Activated naive CD4-positive, alpha-beta T cell treated with anti-CD3 and anti-CD28 coated beads, Interleukin-2, amount 50 U/mL, for 24 hours (primary cell): ENCODE measurements around the gene PDPK1.
A peak's percentile ranks its signal among the peaks of the same experiment; 100 is the strongest.

Experiments
- H3K27ac Mint-ChIP-seq: one replicate; pipeline ENCODE4 v1.8.0; 2021; ENCODE audit warnings: mild to moderate bottlenecking, mixed read lengths
- H3K27me3 Mint-ChIP-seq: one replicate; pipeline ENCODE4 v1.8.0; 2021; ENCODE audit warnings: mixed read lengths
- H3K36me3 Mint-ChIP-seq: one replicate; pipeline ENCODE4 v1.8.0; 2021; ENCODE audit warnings: mixed read lengths
- H3K4me1 Mint-ChIP-seq: one replicate; pipeline ENCODE4 v1.8.0; 2021; ENCODE audit warnings: mixed read lengths
- H3K4me3 Mint-ChIP-seq: one replicate; pipeline ENCODE4 v1.8.0; 2021; ENCODE audit warnings: mild to moderate bottlenecking, mixed read lengths
- H3K9me3 Mint-ChIP-seq: one replicate; pipeline ENCODE4 v1.8.0; 2021; ENCODE audit warnings: mixed read lengths

The PDPK1 gene

GRCh38 chr16:2515180-2515851 is 22.5 kb upstream of the PDPK1 start:
- peak overlapping the region; percentile 91 for H3K4me3 Mint-ChIP-seq
- no peaks in the 10 kb centered on the region for H3K27me3 Mint-ChIP-seq
- no peaks in the 10 kb centered on the region for H3K9me3 Mint-ChIP-seq
- H3K4me1 Mint-ChIP-seq = peaks cover 60% of the 10 kb centered on the region
- peaks cover 2% of the 10 kb centered on the region for H3K36me3 Mint-ChIP-seq
- peak overlapping the region; percentile 90 for H3K27ac Mint-ChIP-seq

DNA sequence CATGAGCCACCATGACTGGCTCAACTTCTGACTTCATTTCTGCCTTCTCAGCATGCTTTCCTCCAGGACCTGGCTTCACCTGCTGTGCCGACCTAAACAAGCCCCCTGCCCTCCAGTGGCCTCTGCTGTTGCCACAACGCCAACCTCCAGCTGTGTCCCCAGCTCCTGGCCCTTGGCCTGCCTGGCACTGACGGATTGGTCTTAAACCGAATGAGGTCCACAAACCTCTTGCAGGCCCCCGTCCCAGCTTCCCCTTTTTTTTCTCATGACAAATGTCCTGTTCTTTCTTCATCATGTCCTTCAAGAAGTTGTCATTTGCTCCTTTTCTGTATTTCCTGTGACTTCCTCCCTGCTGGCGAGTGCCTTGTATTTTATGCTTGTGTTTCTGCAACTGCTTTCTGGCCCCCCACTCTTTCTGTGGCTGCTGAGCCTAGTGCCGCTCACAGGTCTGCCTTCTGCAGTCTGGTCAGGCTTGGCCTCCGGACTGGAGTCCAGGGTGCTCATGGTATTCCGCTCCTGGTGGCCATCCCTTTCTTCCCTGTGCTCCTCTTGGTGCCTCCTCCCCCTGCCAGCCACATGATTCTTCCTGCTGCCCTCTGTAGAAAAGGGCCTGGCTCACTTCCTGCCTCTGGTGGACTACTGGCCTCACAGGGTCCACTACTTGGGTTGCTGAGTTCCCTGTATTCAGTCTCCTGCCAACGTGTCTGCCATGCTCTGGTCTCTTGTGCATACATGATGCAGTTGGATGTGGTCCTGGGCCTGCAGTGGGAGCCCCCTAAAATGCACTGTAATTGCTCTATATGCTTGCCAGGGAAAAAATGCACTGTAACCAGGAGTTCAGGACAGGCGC is 21.2 kb upstream of the PDPK1 start:
- Mint-ChIP-seq H3K27me3 (no peaks in the 10 kb centered on the region), H3K4me3 (peak overlapping the region; percentile 91), H3K36me3 (peaks cover 2% of the 10 kb centered on the region), H3K27ac (peak overlapping the region; percentile 90), H3K9me3 (no peaks in the 10 kb centered on the region), H3K4me1 (peaks cover 66% of the 10 kb centered on the region)

DNA sequence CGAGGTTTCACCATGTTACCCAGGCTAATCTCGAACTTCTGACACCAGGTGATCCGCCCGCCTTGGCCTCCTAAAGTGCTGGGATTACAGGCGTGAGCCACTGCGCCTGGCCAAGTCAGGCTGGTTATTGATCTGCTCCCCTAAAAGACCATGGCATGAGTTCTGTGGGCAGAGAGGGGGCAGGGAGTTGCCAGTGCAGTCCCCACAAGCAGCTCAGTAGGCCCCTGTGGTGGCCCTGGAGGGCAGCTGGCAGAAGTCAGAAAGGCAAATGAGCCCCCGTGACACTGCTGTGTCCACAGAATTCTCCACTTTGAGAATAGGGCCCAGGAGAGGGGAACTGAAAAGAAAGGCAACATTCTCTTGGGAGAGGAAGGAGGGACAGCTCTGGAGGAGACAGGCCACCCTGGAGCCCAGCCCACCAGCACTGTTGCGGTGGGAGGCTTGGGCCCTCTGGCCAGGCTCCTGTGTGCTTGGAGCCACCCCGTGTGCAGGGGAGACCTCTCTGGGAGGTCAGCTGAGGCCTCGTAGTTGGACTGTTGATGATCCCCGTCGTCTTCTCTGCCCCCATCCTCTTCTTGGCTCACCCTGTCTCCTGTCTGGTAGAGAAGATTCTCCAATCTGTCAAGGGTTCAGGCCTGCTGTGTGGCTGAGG is 19.7 kb upstream of the PDPK1 start:
- Mint-ChIP-seq H3K36me3 (peaks cover 2% of the 10 kb centered on the region), H3K4me1 (peaks cover 55% of the 10 kb centered on the region), H3K27me3 (no peaks in the 10 kb centered on the region), H3K4me3 (peak overlapping the region; percentile 91), H3K27ac (peak overlapping the region; percentile 23), H3K9me3 (no peaks in the 10 kb centered on the region)

DNA sequence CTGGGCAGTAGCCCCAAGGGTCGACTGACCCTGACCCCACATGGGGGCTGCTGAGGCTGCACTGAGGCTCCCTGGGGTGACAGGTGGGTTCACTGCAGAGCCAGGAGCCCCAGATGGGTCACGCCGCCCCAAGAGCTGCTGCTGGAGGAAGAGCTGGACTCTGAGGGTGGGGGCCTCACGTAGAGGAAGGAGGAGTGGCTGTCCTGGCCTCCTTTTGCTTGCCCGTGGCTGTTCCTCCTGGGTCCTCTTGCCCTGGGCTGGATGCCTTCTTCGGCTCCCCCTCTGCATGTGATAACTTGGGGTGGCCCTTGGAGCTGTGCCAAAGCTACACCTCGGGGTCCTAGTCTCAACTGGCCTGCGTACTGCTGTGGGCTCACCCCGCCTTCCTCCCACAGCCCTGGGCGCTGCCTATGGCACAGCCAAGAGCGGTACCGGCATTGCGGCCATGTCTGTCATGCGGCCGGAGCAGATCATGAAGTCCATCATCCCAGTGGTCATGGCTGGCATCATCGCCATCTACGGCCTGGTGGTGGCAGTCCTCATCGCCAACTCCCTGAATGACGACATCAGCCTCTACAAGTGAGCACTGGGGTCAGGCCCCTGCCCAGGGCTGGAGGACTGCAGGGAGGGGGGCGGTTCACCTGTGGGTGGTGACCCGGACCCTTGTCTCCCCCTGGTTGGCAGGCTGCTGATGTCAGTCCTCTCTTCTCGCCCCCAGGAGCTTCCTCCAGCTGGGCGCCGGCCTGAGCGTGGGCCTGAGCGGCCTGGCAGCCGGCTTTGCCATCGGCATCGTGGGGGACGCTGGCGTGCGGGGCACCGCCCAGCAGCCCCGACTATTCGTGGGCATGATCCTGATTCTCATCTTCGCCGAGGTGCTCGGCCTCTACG is 18.8 kb upstream of the PDPK1 start:
- H3K9me3 Mint-ChIP-seq = no peaks in the 10 kb centered on the region
- H3K36me3 Mint-ChIP-seq = peaks cover 2% of the 10 kb centered on the region
- peaks cover 53% of the 10 kb centered on the region for H3K4me1 Mint-ChIP-seq
- no peaks in the 10 kb centered on the region for H3K27me3 Mint-ChIP-seq
- H3K4me3 Mint-ChIP-seq = peak overlapping the region; percentile 78
- H3K27ac Mint-ChIP-seq = no peak overlapping the region

GRCh38 chr16:2519711-2520080 is 18.1 kb upstream of the PDPK1 start:
- peak overlapping the region; percentile 94 for H3K27ac Mint-ChIP-seq
- no peaks in the 10 kb centered on the region for H3K9me3 Mint-ChIP-seq
- peaks cover 59% of the 10 kb centered on the region for H3K4me1 Mint-ChIP-seq
- peak overlapping the region; percentile 78 for H3K4me3 Mint-ChIP-seq
- no peaks in the 10 kb centered on the region for H3K27me3 Mint-ChIP-seq
- H3K36me3 Mint-ChIP-seq = peaks cover 4% of the 10 kb centered on the region

DNA sequence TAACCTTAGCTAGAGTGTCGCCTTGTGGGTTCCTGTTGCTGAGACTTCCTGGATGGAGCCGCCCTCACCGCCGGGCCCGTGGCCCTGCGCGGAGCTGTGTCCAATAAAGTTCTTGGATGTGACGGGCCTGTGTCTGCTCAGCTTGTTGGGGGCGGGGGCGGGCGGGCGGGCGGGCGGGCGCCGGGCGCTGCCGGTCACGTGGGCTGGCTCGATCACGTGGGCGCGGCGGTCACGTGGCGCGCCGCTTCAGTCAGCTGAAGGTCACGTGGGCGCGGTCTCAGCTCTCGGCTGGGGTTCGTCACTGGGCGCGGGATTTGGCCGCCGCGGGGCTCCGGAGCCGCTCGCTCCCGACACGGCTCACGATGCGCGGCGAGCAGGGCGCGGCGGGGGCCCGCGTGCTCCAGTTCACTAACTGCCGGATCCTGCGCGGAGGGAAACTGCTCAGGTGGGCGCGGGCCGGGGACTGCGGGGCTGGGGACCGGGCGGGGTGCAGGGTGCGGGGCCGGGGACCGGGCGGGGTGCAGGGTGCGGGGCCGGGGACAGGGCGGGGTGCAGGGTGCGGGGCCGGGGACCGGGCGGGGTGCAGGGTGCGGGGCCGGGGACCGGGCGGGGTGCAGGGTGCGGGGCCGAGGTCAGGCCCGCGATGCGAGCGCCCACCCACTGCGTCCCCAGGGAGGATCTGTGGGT is 17.6 kb upstream of the PDPK1 start, which contains the start of gene AMDHD2:
AMDHD2 (plus strand) TSS at position 275 of the 687 bp plus-strand sequence; CDS start at position 363, 88 bp downstream.
- Mint-ChIP-seq H3K4me3 (peak within 1 kb of the TSS; percentile 85), H3K4me1 (peaks cover 58% of the 10 kb centered on the region), H3K9me3 (no peaks in the 10 kb centered on the region), H3K27me3 (no peaks in the 10 kb centered on the region), H3K27ac (peak within 1 kb of the TSS; percentile 96), H3K36me3 (peaks cover 4% of the 10 kb centered on the region)

DNA sequence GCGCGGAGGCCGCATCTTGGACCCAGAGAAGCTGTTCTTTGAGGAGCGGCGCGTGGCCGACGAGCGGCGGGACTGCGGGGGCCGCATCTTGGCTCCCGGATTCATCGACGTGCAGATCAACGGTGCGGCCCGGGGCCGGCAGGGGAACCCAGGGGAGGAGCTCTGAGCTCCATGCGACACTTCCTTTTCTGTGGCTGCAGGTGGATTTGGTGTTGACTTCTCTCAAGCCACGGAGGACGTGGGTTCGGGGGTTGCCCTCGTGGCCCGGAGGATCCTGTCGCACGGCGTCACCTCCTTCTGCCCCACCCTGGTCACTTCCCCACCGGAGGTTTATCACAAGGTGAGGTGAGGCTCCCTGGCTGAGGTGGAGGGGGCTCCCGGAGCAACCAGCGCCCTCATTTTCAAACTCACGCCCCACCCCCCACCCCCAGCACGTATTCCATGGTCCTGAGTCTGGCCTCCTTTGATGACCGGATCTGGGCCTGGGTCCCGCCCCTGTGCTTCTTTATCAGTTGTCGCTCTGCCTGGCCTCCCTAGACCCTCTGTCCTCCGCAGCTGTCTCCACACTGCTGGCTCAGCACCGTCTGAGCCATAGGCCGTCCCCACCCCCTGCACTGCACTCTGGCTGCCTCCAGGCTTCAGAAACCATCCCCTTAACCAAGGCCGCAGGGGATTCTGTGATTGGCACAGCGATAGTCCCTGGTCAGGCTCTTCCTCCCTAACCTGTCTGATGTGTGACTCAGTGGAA is 16.9 kb upstream of the PDPK1 start:
- Mint-ChIP-seq H3K27ac (peak overlapping the region; percentile 96), H3K4me1 (peaks cover 50% of the 10 kb centered on the region), H3K9me3 (no peaks in the 10 kb centered on the region), H3K4me3 (peak overlapping the region; percentile 85), H3K36me3 (peaks cover 4% of the 10 kb centered on the region), H3K27me3 (no peaks in the 10 kb centered on the region)

- Mint-ChIP-seq H3K9me3 (no peaks in the 10 kb centered on the region), H3K27me3 (no peaks in the 10 kb centered on the region), H3K27ac (no peak overlapping the region), H3K4me3 (no peak overlapping the region), H3K4me1 (peaks cover 24% of the 10 kb centered on the region), H3K36me3 (peaks cover 4% of the 10 kb centered on the region)
Measured at GRCh38 chr16:2523801-2524231, 14.0 kb upstream of the PDPK1 start.

DNA sequence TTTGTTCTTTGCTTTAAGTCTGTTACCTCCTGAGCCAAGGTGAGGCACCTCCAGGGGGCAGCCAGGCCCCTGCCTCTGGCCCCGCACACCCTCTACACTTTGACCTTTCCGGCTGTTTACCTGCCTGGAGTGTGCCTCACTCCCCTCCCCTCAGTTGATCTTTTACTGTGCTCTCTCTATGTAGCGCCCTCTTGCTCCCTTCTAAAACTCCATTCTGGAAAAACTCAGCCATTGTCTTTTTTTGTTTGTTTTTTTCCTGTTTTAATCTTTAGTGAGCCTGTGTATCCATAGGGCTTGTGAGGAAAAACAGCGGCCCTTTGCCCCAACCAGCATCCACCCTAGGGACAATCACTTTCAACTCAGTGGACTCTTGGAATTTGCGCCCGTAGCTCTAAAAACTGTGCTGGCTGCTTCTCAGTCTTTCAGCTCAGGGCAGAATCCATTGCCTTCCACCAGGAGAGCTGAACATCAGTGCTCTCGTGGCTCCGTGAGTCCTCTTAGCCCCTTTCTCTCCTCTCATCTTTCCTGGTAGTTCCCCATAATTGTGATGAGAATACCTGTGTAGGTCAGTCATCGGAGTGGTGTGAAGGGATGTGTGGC is 13.4 kb upstream of the PDPK1 start:
- no peak overlapping the region for H3K27ac Mint-ChIP-seq
- peaks cover 4% of the 10 kb centered on the region for H3K36me3 Mint-ChIP-seq
- H3K9me3 Mint-ChIP-seq = no peaks in the 10 kb centered on the region
- peaks cover 19% of the 10 kb centered on the region for H3K4me1 Mint-ChIP-seq
- no peak overlapping the region for H3K4me3 Mint-ChIP-seq
- no peaks in the 10 kb centered on the region for H3K27me3 Mint-ChIP-seq

GRCh38 chr16:2526135-2526534 is 11.7 kb upstream of the PDPK1 start:
- Mint-ChIP-seq H3K36me3 (peaks cover 1% of the 10 kb centered on the region), H3K4me3 (no peak overlapping the region), H3K4me1 (peaks cover 14% of the 10 kb centered on the region), H3K27me3 (no peaks in the 10 kb centered on the region), H3K9me3 (no peaks in the 10 kb centered on the region), H3K27ac (no peak overlapping the region)

- H3K4me3 Mint-ChIP-seq = no peak overlapping the region
- H3K27me3 Mint-ChIP-seq = no peaks in the 10 kb centered on the region
- peaks cover 1% of the 10 kb centered on the region for H3K36me3 Mint-ChIP-seq
- peaks cover 10% of the 10 kb centered on the region for H3K4me1 Mint-ChIP-seq
- no peak overlapping the region for H3K27ac Mint-ChIP-seq
- H3K9me3 Mint-ChIP-seq = no peaks in the 10 kb centered on the region
Measured at GRCh38 chr16:2527071-2527783, 10.6 kb upstream of the PDPK1 start.

GRCh38 chr16:2527784-2528100 is 10.1 kb upstream of the PDPK1 start:
- Mint-ChIP-seq H3K27me3 (no peaks in the 10 kb centered on the region), H3K4me3 (no peak overlapping the region)

More at GRCh38 chr16:2527784-2528100, 10.1 kb upstream of the PDPK1 start:
- Mint-ChIP-seq H3K4me1 (peaks cover 14% of the 10 kb centered on the region), H3K27ac (no peak overlapping the region), H3K36me3 (peaks cover 1% of the 10 kb centered on the region), H3K9me3 (no peaks in the 10 kb centered on the region)
